Muscle of leg (tissue), 16 donors: ENCODE data around the gene OR5M11. TPM values are rescaled to one million over a fixed set of nuclear protein-coding genes. Genes with fewer than 3 reads are reported as not detected.
"Not testable (repeated sequence)": the region's sequence is repeated elsewhere in the genome, so short reads cannot be mapped to it uniquely, and the experiment has no call there.

Experiments
- DNase-seq: peaks from one replicate; pipeline ENCODE4 v3.0.0; 2013
- H3K27ac ChIP-seq: one replicate; pipeline ENCODE4 v1.5.1; 2013; ENCODE audit warnings: mild to moderate bottlenecking, low read length, control low read depth
- H3K27me3 ChIP-seq: one replicate; pipeline ENCODE4 v1.6.1; 2013; ENCODE audit warnings: low read length; ENCODE audit not compliant: control insufficient read depth, insufficient read depth
- H3K36me3 ChIP-seq: one replicate; pipeline ENCODE4 v1.6.1; 2013; ENCODE audit warnings: low read length; ENCODE audit not compliant: control insufficient read depth, insufficient read depth
- H3K4me1 ChIP-seq: one replicate; pipeline ENCODE4 v1.6.1; 2013; ENCODE audit warnings: low read length; ENCODE audit not compliant: control insufficient read depth, insufficient read depth
- H3K4me3 ChIP-seq: one replicate; pipeline ENCODE4 v1.5.1; 2013; ENCODE audit warnings: low read length, control low read depth
- H3K9me3 ChIP-seq: replicated peaks from 2 replicates; pipeline ENCODE4 v1.6.1; 2013; ENCODE audit warnings: low read depth, low read length; ENCODE audit not compliant: control insufficient read depth
- WGBS: methylation state at CpG from one replicate; pipeline ENCODE4 v1.1.5; 2013; ENCODE audit warnings: missing lambda C conversion rate; ENCODE audit not compliant: insufficient coverage; 5-methylcytosine and 5-hydroxymethylcytosine counted together
- long read RNA-seq, 11 donors: transcript quantifications; one replicate each; lab custom pipeline, GENCODE V29; 2026
- polyA plus RNA-seq, 8 donors: library from polyadenylated mRNA; unstranded; fragments of 120-200 nt; gene quantifications; one replicate each; pipeline versions ENCODE4 v1.2.1 to v1.2.3, GENCODE V29; 2013; ENCODE audit warnings: inconsistent platforms in 1 of 8, low replicate concordance in 1 of 8; ENCODE audit not compliant: insufficient read length in 8 of 8, insufficient read depth in 1 of 8
- total RNA-seq: library from RNA; stranded (reverse); fragments of 120-200 nt; gene quantifications from one replicate; pipeline ENCODE4 v1.2.4, GENCODE V29; 2013

The OR5M11 gene
- total RNA-seq (not detected), polyA plus RNA-seq (not detected)
- long read RNA-seq, donor 1, result 0 reads
- long read RNA-seq, donor 2, result 0 reads
- long read RNA-seq, donor 3, result 0 reads
- long read RNA-seq, donor 4, result 0 reads
- long read RNA-seq, donor 5, result 0 reads
- long read RNA-seq, donor 6, result 0 reads
- long read RNA-seq, donor 7, result 0 reads
- long read RNA-seq, donor 8, result 0 reads
- long read RNA-seq, donor 9, result 0 reads
- long read RNA-seq, donor 10, result 0 reads
- long read RNA-seq, donor 11, result 0 reads

GRCh38 chr11:56543157-56543556 lies at the start of gene OR5M11:
Gene OR5M11, minus strand, starts transcription at chr11:56543257. Its CDS starts 0 bp downstream, at chr11:56543257.
- DNase-seq, result no peak
- H3K4me3 ChIP-seq, result no peak within 1 kb of the TSS
- H3K27ac ChIP-seq, result no peak within 1 kb of the TSS
- H3K4me1 ChIP-seq, result no peaks in the 10 kb centered on the region
- no peaks in the 10 kb centered on the region for H3K27me3 ChIP-seq
- peaks cover 21% of the 10 kb centered on the region for H3K9me3 ChIP-seq
- no CpG with 5 or more reads among the region's 2 CpGs for WGBS
- no peaks in the 10 kb centered on the region for H3K36me3 ChIP-seq

GRCh38 chr11:56592088-56592717 lies 49.1 kb upstream of the OR5M11 start:
- not testable (repeated sequence) for H3K36me3 ChIP-seq, H3K27ac ChIP-seq, H3K9me3 ChIP-seq, H3K4me1 ChIP-seq, H3K4me3 ChIP-seq, DNase-seq, H3K27me3 ChIP-seq
- 79% methylated on average over 8 of the region's 20 CpGs for WGBS

GRCh38 chr11:56577621-56578020 lies 34.6 kb upstream of the OR5M11 start, which contains the start of gene OR5M10:
Gene OR5M10, minus strand, starts transcription at chr11:56577721. Its CDS starts 0 bp downstream, at chr11:56577721.
- H3K4me3 ChIP-seq, result no peak within 1 kb of the TSS
- no peak for DNase-seq
- H3K4me1 ChIP-seq, result no peaks in the 10 kb centered on the region
- no peaks in the 10 kb centered on the region for H3K36me3 ChIP-seq
- peaks cover 2% of the 10 kb centered on the region for H3K9me3 ChIP-seq
- no peak within 1 kb of the TSS for H3K27ac ChIP-seq
- no peaks in the 10 kb centered on the region for H3K27me3 ChIP-seq
- WGBS, result 80% methylated on average over 1 of the region's 3 CpGs

- Histone ChIP-seq H3K27ac (no peak overlapping the region), H3K4me1 (no peaks in the 10 kb centered on the region), H3K27me3 (no peaks in the 10 kb centered on the region), H3K4me3 (no peak overlapping the region), H3K36me3 (no peaks in the 10 kb centered on the region), H3K9me3 (peaks cover 10% of the 10 kb centered on the region)
- DNase-seq, result no peak
- no CpG with 5 or more reads among the region's 6 CpGs for WGBS
Measured at GRCh38 chr11:56558574-56558973, 15.5 kb upstream of the OR5M11 start.

- 98% methylated on average over 6 of the region's 13 CpGs for WGBS
- H3K4me1 ChIP-seq, H3K27me3 ChIP-seq, H3K36me3 ChIP-seq, H3K4me3 ChIP-seq, DNase-seq, H3K9me3 ChIP-seq, H3K27ac ChIP-seq: not testable (repeated sequence)
Measured at GRCh38 chr11:56554691-56555090, 11.6 kb upstream of the OR5M11 start.

GRCh38 chr11:56545531-56545930 lies 2.5 kb upstream of the OR5M11 start:
- Histone ChIP-seq H3K9me3 (peaks cover 19% of the 10 kb centered on the region), H3K4me3 (no peak overlapping the region), H3K4me1 (no peaks in the 10 kb centered on the region), H3K27ac (no peak overlapping the region), H3K36me3 (no peaks in the 10 kb centered on the region), H3K27me3 (no peaks in the 10 kb centered on the region)
- 89% methylated on average over 3 of the region's 6 CpGs for WGBS
- no peak for DNase-seq

GRCh38 chr11:56543739-56544138 lies 682 bp upstream of the OR5M11 start:
- Histone ChIP-seq H3K9me3 (peaks cover 21% of the 10 kb centered on the region), H3K27ac (no peak overlapping the region), H3K27me3 (no peaks in the 10 kb centered on the region), H3K4me3 (no peak overlapping the region), H3K36me3 (no peaks in the 10 kb centered on the region), H3K4me1 (no peaks in the 10 kb centered on the region)
- DNase-seq, result no peak
- no CpG with 5 or more reads among the region's 1 CpG for WGBS

GRCh38 chr11:56533054-56533740 lies 9.9 kb downstream of the OR5M11 start:
- no peak for DNase-seq
- H3K9me3 ChIP-seq, result peaks cover 2% of the 10 kb centered on the region
- no peak overlapping the region for H3K27ac ChIP-seq
- H3K4me3 ChIP-seq, result no peak overlapping the region
- H3K4me1 ChIP-seq, result no peaks in the 10 kb centered on the region
- H3K36me3 ChIP-seq, result no peaks in the 10 kb centered on the region
- no CpG with 5 or more reads among the region's 3 CpGs for WGBS
- no peaks in the 10 kb centered on the region for H3K27me3 ChIP-seq

- H3K27ac ChIP-seq, result no peak overlapping the region
- no peaks in the 10 kb centered on the region for H3K4me1 ChIP-seq
- no CpG with 5 or more reads among the region's 2 CpGs for WGBS
- H3K4me3 ChIP-seq, result no peak overlapping the region
- H3K36me3 ChIP-seq, result no peaks in the 10 kb centered on the region
- H3K27me3 ChIP-seq, result no peaks in the 10 kb centered on the region
- H3K9me3 ChIP-seq, result no peaks in the 10 kb centered on the region
- no peak for DNase-seq
Measured at GRCh38 chr11:56531856-56532255, 11.2 kb downstream of the OR5M11 start.

- H3K4me1 ChIP-seq, result no peaks in the 10 kb centered on the region
- no peak for DNase-seq
- H3K9me3 ChIP-seq, result no peaks in the 10 kb centered on the region
- H3K27ac ChIP-seq, result no peak overlapping the region
- 70% methylated on average over 2 of the region's 5 CpGs for WGBS
- no peak overlapping the region for H3K4me3 ChIP-seq
- H3K36me3 ChIP-seq, result no peaks in the 10 kb centered on the region
- no peaks in the 10 kb centered on the region for H3K27me3 ChIP-seq
Measured at GRCh38 chr11:56522008-56522407, 21.0 kb downstream of the OR5M11 start.
